Neural cell (in vitro differentiated cells): ENCODE data around the gene CFAP47. TPM values are rescaled to one million over a fixed set of nuclear protein-coding genes. Genes with fewer than 3 reads are reported as not detected.

Experiments used
- H2AFZ ChIP-seq: fragments of 200-600, 300-800 bp; sonication (generic), shearing (Covaris generic); 2 replicates; pipeline ENCODE4 v1.6.0; 2014; ENCODE audit warnings: low read depth, mild to moderate bottlenecking, antibody characterized with exemption, low read length, moderate library complexity
- H3F3A ChIP-seq: fragments of 200-600 bp; shearing (Covaris generic); 2 replicates; pipeline ENCODE4 v1.6.1; 2016; ENCODE audit warnings: mild to moderate bottlenecking, moderate library complexity, mixed read lengths, antibody characterized with exemption, low read length; ENCODE audit not compliant: insufficient read depth, poor library complexity, severe bottlenecking
- H3K27ac ChIP-seq: fragments of 200-600, 300-800 bp; sonication (generic), shearing (Covaris generic); 2 replicates; pipeline ENCODE4 v1.5.1; 2014; ENCODE audit warnings: mild to moderate bottlenecking, low read length, moderate library complexity
- H3K27me3 ChIP-seq: fragments of 300-800, 200-600 bp; sonication (generic), shearing (Covaris generic); 2 replicates; pipeline ENCODE4 v1.6.0; 2014; ENCODE audit warnings: mild to moderate bottlenecking, low read depth, low read length, moderate library complexity; ENCODE audit not compliant: insufficient read depth
- H3K36me3 ChIP-seq: fragments of 300-800, 200-600 bp; sonication (generic), shearing (Covaris generic); 2 replicates; pipeline ENCODE4 v1.5.1; 2014; ENCODE audit warnings: mild to moderate bottlenecking, antibody characterized with exemption, low read length, moderate library complexity; ENCODE audit not compliant: insufficient read depth
- H3K4me2 ChIP-seq: fragments of 300-800, 200-600 bp; sonication (generic), shearing (Covaris generic); 2 replicates; pipeline ENCODE4 v1.6.0; 2014; ENCODE audit warnings: mild to moderate bottlenecking, low read length
- H3K4me3 ChIP-seq: fragments of 300-800, 200-600 bp; sonication (generic), shearing (Covaris generic); 2 replicates; pipeline ENCODE4 v1.5.1; 2014; ENCODE audit warnings: mild to moderate bottlenecking, low read length, moderate library complexity
- H3K79me2 ChIP-seq: fragments of 200-600 bp; shearing (Covaris generic); replicated peaks from 2 replicates; pipeline ENCODE4 v1.6.0; 2014; ENCODE audit warnings: mild to moderate bottlenecking, low read length, moderate library complexity; ENCODE audit not compliant: insufficient read depth
- H3K9ac ChIP-seq: fragments of 300-800, 200-600 bp; sonication (generic), shearing (Covaris generic); 2 replicates; pipeline ENCODE4 v1.6.1; 2016; ENCODE audit warnings: mild to moderate bottlenecking, low read length, mixed read lengths
- H3K9me2 ChIP-seq: fragments of 200-600 bp; shearing (Covaris generic); 2 replicates; pipeline ENCODE4 v1.6.1; 2016; ENCODE audit warnings: mild to moderate bottlenecking, low read length, mixed read lengths; ENCODE audit not compliant: insufficient read depth
- H3K9me3 ChIP-seq: fragments of 200-600, 300-800 bp; sonication (generic), shearing (Covaris generic); 2 replicates; pipeline ENCODE4 v1.6.1; 2016; ENCODE audit warnings: mild to moderate bottlenecking, mixed run types, low read length, moderate library complexity, mixed read lengths
- H4K20me1 ChIP-seq: fragments of 200-600 bp; shearing (Covaris generic); 2 replicates; pipeline ENCODE4 v1.6.1; 2016; ENCODE audit warnings: mild to moderate bottlenecking, mixed run types; ENCODE audit not compliant: insufficient read depth
- CTCF ChIP-seq: fragments of 450-650 bp; IDR thresholded peaks from 2 replicates; pipeline ENCODE4 v1.5.1; 2014; ENCODE audit warnings: antibody characterized with exemption, mild to moderate bottlenecking, moderate library complexity; ENCODE audit not compliant: poor library complexity, severe bottlenecking
- EP300 ChIP-seq: fragments of 450-650 bp; conservative IDR thresholded peaks from 2 replicates; pipeline ENCODE4 v1.6.1; 2014; ENCODE audit warnings: antibody characterized with exemption, mild to moderate bottlenecking, moderate library complexity; ENCODE audit not compliant: poor library complexity, severe bottlenecking
- EZH2 ChIP-seq: fragments of 200-600, 300-800 bp; shearing (Covaris generic), sonication (generic); IDR thresholded peaks from 2 replicates; pipeline ENCODE4 v1.6.1; 2014; ENCODE audit warnings: antibody characterized with exemption, low read length, borderline replicate concordance, mild to moderate bottlenecking; ENCODE audit not compliant: insufficient read depth, poor library complexity, severe bottlenecking
- MXI1 ChIP-seq: fragments of 450-650 bp; conservative IDR thresholded peaks from 2 replicates; pipeline ENCODE4 v1.6.1; 2014; ENCODE audit warnings: antibody characterized with exemption, mild to moderate bottlenecking; ENCODE audit not compliant: poor library complexity, severe bottlenecking
- POLR2AphosphoS5 ChIP-seq: IDR thresholded peaks from 2 replicates; pipeline ENCODE4 v1.6.1; 2012
- RAD21 ChIP-seq: fragments of 450-650 bp; conservative IDR thresholded peaks from 2 replicates; pipeline ENCODE4 v1.6.1; 2014; ENCODE audit warnings: antibody characterized with exemption, mild to moderate bottlenecking, moderate library complexity
- REST ChIP-seq: IDR thresholded peaks from 2 replicates; pipeline ENCODE4 v1.6.1; 2012; ENCODE audit warnings: borderline replicate concordance
- SMC3 ChIP-seq: fragments of 450-650 bp; conservative IDR thresholded peaks from 2 replicates; pipeline ENCODE4 v1.6.1; 2014; ENCODE audit warnings: antibody characterized with exemption, mild to moderate bottlenecking, moderate library complexity; ENCODE audit not compliant: poor library complexity
- TAF1 ChIP-seq: IDR thresholded peaks from 2 replicates; pipeline ENCODE4 v1.6.1; 2012; ENCODE audit warnings: low read depth
- polyA plus RNA-seq: library from polyadenylated mRNA; depleted of rRNA; stranded (reverse); fragments of >200 nt; gene quantifications from 2 replicates; pipeline ENCODE4 v1.2.3, GENCODE V29; 2014

Gene CFAP47
- polyA plus RNA-seq, 1 donor from 2014 or later: not detected

GRCh38 chrX:36422368-36422767 is 502.8 kb downstream of the CFAP47 start:
- Histone ChIP-seq H4K20me1 (no peaks in the 10 kb centered on the region), H3K4me2 (no peak overlapping the region), H3K27me3 (no peaks in the 10 kb centered on the region), H3K9me2 (no peaks in the 10 kb centered on the region), H3K27ac (no peak overlapping the region), H3K4me3 (no peak overlapping the region), H3K36me3 (no peaks in the 10 kb centered on the region), H2AFZ (no peak overlapping the region), H3K9ac (no peak overlapping the region), H3F3A (no peaks in the 10 kb centered on the region), H3K9me3 (no peaks in the 10 kb centered on the region), H3K79me2 (no peaks in the 10 kb centered on the region)
- TF ChIP-seq POLR2AphosphoS5 (no peak), REST (no peak), MXI1 (no peak), RAD21 (no peak), EP300 (no peak), EZH2 (no peak), CTCF (no peak), SMC3 (no peak), TAF1 (no peak)

DNA sequence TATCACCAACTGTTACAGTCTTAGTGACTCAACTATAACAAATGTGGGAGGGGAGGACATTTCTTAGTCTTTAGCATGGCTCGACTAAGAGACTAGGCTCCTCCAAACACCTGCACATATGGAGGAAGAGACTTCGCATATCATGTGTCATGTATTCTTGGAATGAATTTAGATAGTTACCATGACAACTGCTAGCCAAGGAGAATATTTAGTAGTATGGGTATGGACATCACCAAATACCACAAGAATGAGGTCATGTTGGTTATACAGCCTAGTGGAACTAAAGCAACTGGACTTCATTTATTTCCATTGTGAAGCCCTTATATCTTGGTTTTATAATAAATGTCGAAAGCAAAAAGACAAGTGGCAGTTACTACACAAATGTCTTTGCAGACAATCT is 512.3 kb downstream of the CFAP47 start:
- H3K4me2 ChIP-seq: no peak overlapping the region
- no peaks in the 10 kb centered on the region for H3K9me2 ChIP-seq
- no peaks in the 10 kb centered on the region for H3K27me3 ChIP-seq
- no peak overlapping the region for H3K27ac ChIP-seq
- no peak for TF ChIP-seq CTCF
- TF ChIP-seq MXI1: no peak
- TF ChIP-seq TAF1: no peak
- peak; percentile 21 for TF ChIP-seq EP300
- no peak for TF ChIP-seq SMC3
- no peak for TF ChIP-seq EZH2
- H3K9me3 ChIP-seq: no peaks in the 10 kb centered on the region
- no peak overlapping the region for H3K4me3 ChIP-seq
- H3F3A ChIP-seq: no peaks in the 10 kb centered on the region
- H3K79me2 ChIP-seq: no peaks in the 10 kb centered on the region
- H2AFZ ChIP-seq: no peak overlapping the region
- no peaks in the 10 kb centered on the region for H3K36me3 ChIP-seq
- H3K9ac ChIP-seq: no peak overlapping the region
- H4K20me1 ChIP-seq: no peaks in the 10 kb centered on the region
